ENCODE data around the gene ART3. TPM values are rescaled to one million over a fixed set of nuclear protein-coding genes. Genes with fewer than 3 reads are reported as not detected.

Gene ART3
- total and polyA plus RNA-seq, 7 donors = 3.0 to 6.4 (median 5.1) TPM; not detected in 2

- Histone ChIP-seq H3K36me3 (peaks cover 20 to 80% (median 21%) of the 10 kb centered on the region in 4 donors), H3K9me3 (no peaks in the 10 kb centered on the region), H3K4me3 (no peak overlapping the region), H3K27ac (no peak overlapping the region), H3K4me1 (no peaks in the 10 kb centered on the region), H3K27me3 (no peaks in the 10 kb centered on the region)
- 91 to 96% methylated on average over 1 of the region's 1 CpG for WGBS, 2 donors
- TF ChIP-seq POLR2AphosphoS5 (IDR thresholded peaks at IDR 0.05) (no peak), POLR2A (IDR thresholded peaks at IDR 0.05) (no peak), EP300 (IDR thresholded peaks at IDR 0.05) (no peak)
- TF ChIP-seq, protein P1, sequence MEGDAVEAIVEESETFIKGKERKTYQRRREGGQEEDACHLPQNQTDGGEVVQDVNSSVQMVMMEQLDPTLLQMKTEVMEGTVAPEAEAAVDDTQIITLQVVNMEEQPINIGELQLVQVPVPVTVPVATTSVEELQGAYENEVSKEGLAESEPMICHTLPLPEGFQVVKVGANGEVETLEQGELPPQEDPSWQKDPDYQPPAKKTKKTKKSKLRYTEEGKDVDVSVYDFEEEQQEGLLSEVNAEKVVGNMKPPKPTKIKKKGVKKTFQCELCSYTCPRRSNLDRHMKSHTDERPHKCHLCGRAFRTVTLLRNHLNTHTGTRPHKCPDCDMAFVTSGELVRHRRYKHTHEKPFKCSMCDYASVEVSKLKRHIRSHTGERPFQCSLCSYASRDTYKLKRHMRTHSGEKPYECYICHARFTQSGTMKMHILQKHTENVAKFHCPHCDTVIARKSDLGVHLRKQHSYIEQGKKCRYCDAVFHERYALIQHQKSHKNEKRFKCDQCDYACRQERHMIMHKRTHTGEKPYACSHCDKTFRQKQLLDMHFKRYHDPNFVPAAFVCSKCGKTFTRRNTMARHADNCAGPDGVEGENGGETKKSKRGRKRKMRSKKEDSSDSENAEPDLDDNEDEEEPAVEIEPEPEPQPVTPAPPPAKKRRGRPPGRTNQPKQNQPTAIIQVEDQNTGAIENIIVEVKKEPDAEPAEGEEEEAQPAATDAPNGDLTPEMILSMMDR (IDR thresholded peaks at IDR 0.05) = no peak
- DNase-seq = no peak
- intact Hi-C loops (cut with DNase I) = no loop called here
These were observed 42.3 kb downstream of the ART3 start for GRCh38 chr4:76116821-76117220.

GRCh38 chr4:76117536-76117935 is 43.0 kb downstream of the ART3 start:
- WGBS, 2 donors = 92 to 95% methylated on average over 5 of the region's 5 CpGs
- TF ChIP-seq POLR2AphosphoS5 (IDR thresholded peaks at IDR 0.05) (no peak), POLR2A (IDR thresholded peaks at IDR 0.05) (no peak), EP300 (IDR thresholded peaks at IDR 0.05) (no peak)
- TF ChIP-seq, protein P1 (IDR thresholded peaks at IDR 0.05) = no peak
- Histone ChIP-seq H3K9me3 (no peaks in the 10 kb centered on the region), H3K4me3 (no peak overlapping the region), H3K4me1 (no peaks in the 10 kb centered on the region), H3K27ac (no peak overlapping the region), H3K36me3 (peaks cover 21 to 82% (median 21%) of the 10 kb centered on the region in 4 donors), H3K27me3 (no peaks in the 10 kb centered on the region)
- intact Hi-C loops (cut with DNase I) = no loop called here
- DNase-seq = no peak

GRCh38 chr4:76120199-76120598 is 45.7 kb downstream of the ART3 start:
- TF ChIP-seq POLR2AphosphoS5 (IDR thresholded peaks at IDR 0.05) = no peak
- TF ChIP-seq, protein P1 (IDR thresholded peaks at IDR 0.05) = no peak
- no peak for TF ChIP-seq EP300 (IDR thresholded peaks at IDR 0.05)
- no peak for TF ChIP-seq POLR2A (IDR thresholded peaks at IDR 0.05)
- peaks cover 11 to 82% (median 29%) of the 10 kb centered on the region in 4 donors for H3K36me3 ChIP-seq
- intact Hi-C loops (cut with DNase I) = no loop called here
- no peak overlapping the region for H3K27ac ChIP-seq
- WGBS, 2 donors = 84 to 96% methylated on average over 4 of the region's 4 CpGs
- H3K9me3 ChIP-seq = no peaks in the 10 kb centered on the region
- no peak overlapping the region for H3K4me3 ChIP-seq
- H3K27me3 ChIP-seq = no peaks in the 10 kb centered on the region
- no peak for DNase-seq
- no peaks in the 10 kb centered on the region for H3K4me1 ChIP-seq

GRCh38 chr4:76125816-76126215 is 51.3 kb downstream of the ART3 start:
- no peak overlapping the region for H3K27ac ChIP-seq
- H3K9me3 ChIP-seq = no peaks in the 10 kb centered on the region
- H3K27me3 ChIP-seq = no peaks in the 10 kb centered on the region
- no peak overlapping the region for H3K4me3 ChIP-seq
- H3K36me3 ChIP-seq = peaks cover 0 to 67% (median 9%) of the 10 kb centered on the region in 4 donors
- H3K4me1 ChIP-seq = no peaks in the 10 kb centered on the region
- no peak for DNase-seq
- TF ChIP-seq, protein P1 (IDR thresholded peaks at IDR 0.05) = no peak
- TF ChIP-seq POLR2AphosphoS5 (IDR thresholded peaks at IDR 0.05) = no peak
- TF ChIP-seq POLR2A (IDR thresholded peaks at IDR 0.05) = no peak
- TF ChIP-seq EP300 (IDR thresholded peaks at IDR 0.05) = no peak
- intact Hi-C loops (cut with DNase I) = no loop called here

- Histone ChIP-seq H3K4me1 (no peaks in the 10 kb centered on the region), H3K9me3 (no peaks in the 10 kb centered on the region), H3K36me3 (peaks cover 0 to 67% (median 7%) of the 10 kb centered on the region in 4 donors), H3K4me3 (no peak overlapping the region), H3K27ac (no peak overlapping the region), H3K27me3 (no peaks in the 10 kb centered on the region)
- no peak for DNase-seq
- 63 to 86% methylated on average over 3 of the region's 3 CpGs for WGBS, 2 donors
- intact Hi-C loops (cut with DNase I) = no loop called here
- no peak for TF ChIP-seq POLR2A (IDR thresholded peaks at IDR 0.05)
- TF ChIP-seq EP300 (IDR thresholded peaks at IDR 0.05) = no peak
- TF ChIP-seq, protein P1 (IDR thresholded peaks at IDR 0.05) = no peak
- no peak for TF ChIP-seq POLR2AphosphoS5 (IDR thresholded peaks at IDR 0.05)
These were observed 53.2 kb downstream of the ART3 start for GRCh38 chr4:76127754-76128153.

Data from sigmoid colon (tissue), 7 donors.